ENCODE measurements around the gene CSMD2. TPM values are rescaled to one million over a fixed set of nuclear protein-coding genes. Genes with fewer than 3 reads are reported as not detected.
"Not testable (repeated sequence)": the region's sequence is repeated elsewhere in the genome, so short reads cannot be mapped to it uniquely, and the experiment has no call there.

The CSMD2 gene
- polyA plus RNA-seq, 12 donors: 0.51 to 3.3 (median 0.85) TPM; not detected in 2

DNA sequence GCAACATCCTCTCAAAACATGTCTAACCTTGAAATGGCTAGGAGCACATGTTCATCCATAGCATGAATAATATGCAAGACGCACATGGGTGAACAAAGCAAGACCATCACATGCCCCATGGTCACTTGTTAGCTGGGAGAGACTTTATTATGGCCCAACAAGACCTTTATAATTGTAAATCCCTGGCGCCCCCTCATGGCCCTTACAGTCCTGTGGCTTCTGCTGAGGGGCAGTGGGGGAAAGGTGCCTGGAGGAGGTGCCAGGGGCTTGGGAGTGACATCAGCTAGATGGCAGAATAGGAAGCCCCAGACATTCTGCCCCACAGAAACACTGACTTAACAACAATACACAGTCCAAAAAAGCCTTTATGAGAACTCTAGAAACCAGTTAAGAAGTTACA, 51.7 kb downstream of the CSMD2 start:
- DNase-seq: no peak

DNA sequence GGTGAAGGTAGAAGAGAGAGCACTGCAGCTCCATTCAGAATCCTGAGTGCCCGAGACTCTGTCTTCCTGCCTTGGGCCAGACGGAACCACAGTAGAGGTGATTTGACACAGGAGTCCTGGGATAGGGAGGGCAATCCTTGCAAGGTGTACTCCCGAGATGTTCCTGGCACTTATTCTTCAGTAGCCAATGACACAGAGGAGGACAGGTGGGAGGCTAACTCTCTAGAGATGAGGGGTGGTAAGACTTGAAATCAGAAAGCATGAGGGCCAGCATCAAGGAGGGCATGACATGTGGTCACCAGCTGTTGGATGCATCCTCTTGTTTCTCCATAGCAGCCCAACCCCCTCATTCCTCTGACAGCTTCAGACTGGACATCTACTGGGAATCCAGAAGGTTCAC, 56.3 kb downstream of the CSMD2 start:
- no peak for DNase-seq

DNA sequence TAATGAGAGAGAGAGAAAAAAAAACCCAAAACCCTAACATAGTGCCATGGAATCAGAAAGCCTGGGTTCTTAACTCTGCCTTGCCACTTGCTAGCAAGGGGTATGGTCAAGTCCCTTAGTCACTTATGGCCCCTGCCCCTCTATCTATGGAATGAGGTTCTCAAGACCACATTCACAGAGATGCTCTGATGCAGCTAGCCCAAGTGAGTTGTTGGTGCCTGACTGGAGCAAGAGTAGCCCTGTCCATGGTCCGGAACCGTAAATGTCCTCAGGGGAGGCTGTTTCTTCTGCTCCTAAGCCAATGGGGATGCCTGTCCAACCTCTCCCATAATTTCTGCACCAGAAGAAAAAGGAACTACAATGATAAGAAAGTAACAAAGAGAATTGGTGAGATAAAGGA, 56.8 kb downstream of the CSMD2 start:
- no peak for DNase-seq

- DNase-seq: no peak
These were observed 63.9 kb downstream of the CSMD2 start for GRCh38 chr1:34101151-34101550.

GRCh38 chr1:34100332-34100731, 64.7 kb downstream of the CSMD2 start:
- DNase-seq: no peak

DNA sequence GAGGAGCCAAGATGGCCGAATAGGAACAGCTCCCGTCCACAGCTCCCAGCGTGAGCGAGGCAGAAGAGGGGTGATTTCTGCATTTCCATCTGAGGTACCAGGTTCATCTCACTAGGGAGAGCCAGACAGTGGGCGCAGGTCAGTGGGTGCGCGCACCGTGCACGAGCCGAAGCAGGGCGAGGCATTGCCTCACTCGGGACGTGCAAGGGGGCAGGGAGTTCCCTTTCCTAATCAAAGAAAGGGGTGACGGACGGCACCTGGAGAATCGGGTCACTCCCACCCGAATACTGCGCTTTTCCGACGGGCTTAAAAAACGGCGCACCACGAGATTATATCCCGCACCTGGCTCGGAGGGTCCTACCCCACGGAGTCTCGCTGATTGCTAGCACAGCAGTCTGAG, 72.6 kb downstream of the CSMD2 start:
- not testable (repeated sequence) for DNase-seq

- no peak for DNase-seq
These were observed 75.3 kb downstream of the CSMD2 start for GRCh38 chr1:34089731-34090130.

- DNase-seq: no peak
These were observed 77.0 kb downstream of the CSMD2 start for GRCh38 chr1:34087986-34088385.

DNA sequence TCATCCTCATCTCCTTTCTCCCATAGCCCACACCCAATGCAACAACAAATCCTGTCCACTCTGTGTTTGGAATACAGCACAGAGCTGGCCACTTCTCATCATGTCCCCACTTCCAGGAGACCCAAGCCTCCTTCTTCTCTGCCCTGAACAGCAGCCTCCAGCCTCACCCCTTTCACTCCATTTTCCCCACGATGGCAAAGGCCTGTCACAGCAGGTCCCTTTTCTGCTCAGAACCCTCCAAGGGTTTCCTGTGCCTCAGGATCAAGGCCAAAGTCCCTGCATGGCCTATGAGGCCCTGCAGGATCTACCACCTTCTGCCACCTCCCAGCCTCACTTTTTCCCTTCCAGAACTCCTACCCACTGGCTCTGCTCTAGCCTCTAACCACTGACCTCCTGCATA, 78.5 kb downstream of the CSMD2 start:
- no peak for DNase-seq

DNA sequence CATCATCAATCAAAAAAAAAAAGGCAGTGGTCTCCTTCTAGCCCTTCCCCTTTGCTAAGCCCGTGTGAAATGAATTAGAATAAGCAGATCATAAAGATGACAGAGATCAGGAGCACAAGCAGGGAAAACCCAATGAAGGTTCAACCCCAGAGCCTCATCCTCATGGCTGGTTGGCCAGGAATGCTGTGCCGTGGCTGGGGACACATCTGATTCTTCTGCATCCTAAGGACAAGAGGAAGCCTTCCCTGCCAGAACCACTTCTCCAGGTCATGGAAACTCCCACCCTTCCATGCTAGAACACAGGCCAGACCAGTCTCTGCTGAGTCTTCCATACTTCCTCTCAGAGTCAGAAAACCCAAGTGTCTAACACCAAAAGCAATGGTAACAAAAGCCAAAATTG, 81.1 kb downstream of the CSMD2 start:
- no peak for DNase-seq

DNA sequence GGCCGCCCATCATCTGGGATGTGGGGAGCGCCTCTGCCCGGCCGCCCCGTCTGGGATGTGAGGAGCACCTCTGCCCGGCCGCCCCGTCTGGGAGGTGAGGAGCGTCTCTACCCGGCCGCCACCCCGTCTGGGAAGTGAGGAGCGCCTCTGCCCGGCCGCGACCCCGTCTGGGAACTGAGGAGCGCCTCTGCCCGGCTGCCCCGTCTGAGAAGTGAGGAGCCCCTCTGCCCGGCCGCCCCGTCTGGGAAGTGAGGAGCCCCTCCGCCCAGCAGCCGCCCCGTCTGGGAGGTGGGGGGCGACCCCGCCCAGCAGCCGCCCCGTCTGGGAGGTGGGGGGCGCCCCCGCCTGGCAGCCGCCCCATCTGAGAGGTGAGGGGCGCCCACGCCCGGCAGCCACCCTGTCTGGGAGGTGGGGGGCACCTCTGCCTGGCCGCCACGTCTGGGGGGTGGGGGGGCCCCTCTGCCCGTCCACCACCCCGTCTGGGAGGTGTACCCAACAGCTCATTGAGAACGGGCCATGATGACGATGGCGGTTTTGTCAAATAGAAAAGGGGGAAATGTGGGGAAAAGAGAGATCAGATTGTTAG, 82.9 kb downstream of the CSMD2 start:
- DNase-seq: not testable (repeated sequence)

- DNase-seq: no peak
These were observed 86.6 kb downstream of the CSMD2 start for GRCh38 chr1:34078383-34078782.

DNA sequence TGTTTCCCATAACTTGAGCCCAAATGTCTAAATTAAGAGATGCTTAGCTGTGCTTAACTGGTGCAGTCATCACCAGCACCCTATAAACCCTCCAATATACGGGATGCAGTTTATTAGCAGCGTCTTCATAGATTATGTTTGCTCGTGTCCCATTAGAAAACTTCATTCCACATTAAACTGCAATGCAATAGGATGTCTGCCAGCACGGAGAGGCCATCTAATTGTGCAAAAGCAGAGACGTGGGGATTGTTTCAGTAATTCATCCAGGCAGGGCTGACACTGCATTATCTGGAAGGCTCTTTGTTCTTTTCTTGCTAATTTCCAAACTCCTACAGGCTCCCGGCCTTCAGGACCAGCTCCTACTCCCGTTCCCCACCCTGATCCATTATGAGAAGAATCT, 89.5 kb downstream of the CSMD2 start:
- no peak for DNase-seq

- DNase-seq: no peak
These were observed 91.9 kb downstream of the CSMD2 start for GRCh38 chr1:34073028-34073695.

- no peak for DNase-seq
These were observed 94.7 kb downstream of the CSMD2 start for GRCh38 chr1:34070201-34070836.

- DNase-seq: no peak
These were observed 97.9 kb downstream of the CSMD2 start for GRCh38 chr1:34066981-34067603.

DNA sequence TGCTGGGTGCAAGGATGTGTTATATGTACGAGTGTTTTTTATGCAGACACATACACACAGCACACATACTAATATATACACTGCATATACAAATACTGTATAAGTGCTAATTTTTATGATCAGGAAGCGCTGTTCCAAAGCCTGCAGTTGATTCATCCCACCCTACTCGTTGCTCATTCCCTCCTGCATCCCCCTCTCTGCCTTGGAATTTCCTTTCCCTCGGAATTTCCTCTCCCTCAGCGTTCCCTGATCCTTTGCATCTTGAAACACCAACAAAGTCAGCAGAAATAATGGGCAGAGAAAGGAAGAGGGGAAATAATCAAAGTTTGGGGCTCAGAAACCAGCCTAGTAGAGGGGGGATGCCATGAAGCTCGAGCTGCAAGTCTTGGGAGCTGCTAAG, 98.9 kb downstream of the CSMD2 start:
- DNase-seq: no peak

GRCh38 chr1:34065498-34065897, 99.5 kb downstream of the CSMD2 start:
- no peak for DNase-seq

DNA sequence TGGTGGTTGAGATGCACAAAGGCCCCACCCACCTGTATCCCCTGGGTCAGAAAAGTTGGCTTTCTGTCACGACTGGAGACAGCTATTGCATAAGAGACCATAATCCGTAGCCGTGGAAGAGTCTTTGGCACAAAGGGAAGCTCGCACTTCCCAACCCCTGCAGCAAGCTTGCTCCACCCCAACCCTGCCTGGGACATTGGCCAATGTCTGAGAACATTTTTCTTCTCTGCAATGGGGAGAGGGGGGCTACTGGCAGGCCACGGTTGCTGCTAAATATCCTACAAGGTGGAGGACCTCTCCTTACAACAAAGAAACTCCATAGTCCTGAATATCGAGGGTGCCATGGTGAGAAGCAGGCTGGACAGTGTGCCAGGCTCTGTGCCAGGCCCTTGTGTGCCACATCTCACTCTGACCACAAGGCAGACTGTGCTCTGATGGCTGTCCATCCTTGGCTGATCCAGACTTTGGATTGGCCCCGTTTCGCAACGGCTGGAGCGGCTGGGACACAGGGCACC, 104.1 kb downstream of the CSMD2 start:
- DNase-seq: peak; percentile 41

DNA sequence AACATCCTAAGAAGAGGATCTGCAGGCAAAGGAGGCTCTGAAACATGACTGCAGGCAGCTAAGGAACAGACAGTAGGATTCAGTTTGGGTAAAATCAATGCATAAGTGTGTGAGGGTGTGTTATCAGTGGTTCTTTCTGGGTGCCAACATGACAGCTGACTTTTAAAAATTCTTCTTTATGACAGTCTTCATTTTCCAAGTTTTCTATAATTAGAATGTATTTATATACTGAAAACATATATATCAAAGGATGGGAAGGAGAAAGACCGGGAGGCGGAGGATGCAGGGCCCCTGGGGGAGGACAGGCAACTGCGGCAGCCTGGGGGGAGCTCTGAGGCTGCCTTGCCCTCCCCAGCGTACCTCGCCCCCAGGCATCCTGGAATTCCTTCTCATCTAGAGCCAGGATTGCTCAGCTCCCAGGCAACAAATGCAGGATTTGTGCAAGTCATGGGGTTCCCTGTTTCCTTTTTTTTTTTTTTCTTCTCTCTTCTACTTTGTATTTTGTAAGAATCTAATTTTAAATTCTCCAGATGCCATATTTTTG, 104.8 kb downstream of the CSMD2 start:
- DNase-seq: no peak

DNA sequence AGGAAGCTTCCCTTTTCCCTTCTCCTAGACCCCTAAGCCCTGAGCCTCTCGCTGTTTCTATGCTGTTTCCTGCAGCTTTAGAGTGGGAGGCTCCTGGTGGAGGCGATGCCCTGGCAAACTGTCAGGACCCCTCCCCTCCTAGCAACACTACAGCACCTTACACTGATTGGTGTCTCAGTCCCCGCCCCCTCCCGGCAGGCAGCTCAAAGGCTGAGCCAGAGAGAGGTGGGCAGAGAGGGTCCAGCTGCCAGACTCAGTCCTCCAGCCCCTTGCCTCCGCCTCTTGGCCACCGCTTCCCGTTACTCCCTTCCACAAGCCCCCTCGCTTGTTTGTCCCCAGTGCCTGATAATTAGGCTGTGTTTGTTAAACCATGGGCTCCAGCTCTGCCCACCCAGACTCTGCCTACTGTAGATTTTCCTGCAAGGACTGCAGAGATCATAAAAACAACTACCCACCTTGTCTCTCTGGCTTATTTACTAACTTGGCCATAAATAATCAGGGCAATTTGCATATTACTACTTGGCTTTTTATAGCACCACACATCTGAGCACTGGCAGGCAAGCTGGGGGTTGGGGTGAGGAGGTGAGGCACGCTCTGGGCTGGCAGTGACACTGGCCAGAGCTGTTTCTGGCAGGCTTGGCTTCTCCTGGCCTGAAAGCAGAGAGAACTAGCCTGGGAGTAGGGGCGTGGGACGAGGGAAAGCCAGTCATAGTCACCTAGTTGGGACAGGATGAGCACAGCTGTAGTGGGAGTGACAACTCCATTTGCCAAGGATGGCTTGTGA, 107.5 kb downstream of the CSMD2 start:
- no peak for DNase-seq

DNA sequence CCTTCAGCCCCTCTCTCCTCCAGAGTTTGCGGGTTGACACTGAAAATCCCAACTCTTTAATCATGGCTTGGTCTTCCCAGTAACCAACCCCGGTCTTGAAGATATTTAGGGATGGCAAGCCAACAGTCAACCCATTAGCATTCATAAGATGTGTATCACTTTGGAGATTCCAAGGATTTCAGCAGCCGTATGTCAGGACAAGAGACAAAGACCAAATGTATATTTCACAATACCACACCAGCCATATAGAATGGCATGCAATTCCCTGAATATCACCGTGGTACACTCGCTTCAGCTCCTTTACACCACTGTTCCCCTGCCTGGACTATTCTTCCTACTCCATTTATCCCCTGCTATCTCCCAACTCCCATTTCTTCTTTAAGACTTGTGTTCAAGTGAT, 109.2 kb downstream of the CSMD2 start:
- no peak for DNase-seq
